Fibroblast of gingiva (primary cell): Measurements from ENCODE around the gene SH3GL1.

Experiments used
- DNase-seq: peaks from one replicate; pipeline ENCODE4 v3.0.0-alpha.2; 2011; ENCODE audit warnings: low read depth

The SH3GL1 gene

GRCh38 chr19:4400135-4400936 lies at the start of gene SH3GL1:
Gene SH3GL1 (minus strand): TSS chr19:4400547. CDS start chr19:4400368, 179 bp downstream.
- peak; percentile 85 for DNase-seq

- DNase-seq = no peak
These were observed 49.3 kb upstream of the SH3GL1 start for GRCh38 chr19:4449639-4450028.

- peak; percentile 26 for DNase-seq
These were observed 48.8 kb upstream of the SH3GL1 start for GRCh38 chr19:4449022-4449638.

- no peak for DNase-seq
These were observed 48.0 kb upstream of the SH3GL1 start for GRCh38 chr19:4448147-4448985.

GRCh38 chr19:4447327-4448146 lies 47.2 kb upstream of the SH3GL1 start:
- no peak for DNase-seq

- no peak for DNase-seq
These were observed 46.4 kb upstream of the SH3GL1 start for GRCh38 chr19:4446704-4447200.

GRCh38 chr19:4445963-4446703 lies 45.8 kb upstream of the SH3GL1 start:
- no peak for DNase-seq

- DNase-seq = peak; percentile 69
These were observed 44.7 kb upstream of the SH3GL1 start for GRCh38 chr19:4444765-4445741.

- no peak for DNase-seq
These were observed 43.8 kb upstream of the SH3GL1 start for GRCh38 chr19:4443966-4444764.

- DNase-seq = no peak
These were observed 42.8 kb upstream of the SH3GL1 start for GRCh38 chr19:4443188-4443587.

GRCh38 chr19:4442819-4443146 lies 42.4 kb upstream of the SH3GL1 start:
- no peak for DNase-seq

GRCh38 chr19:4441994-4442818 lies 41.9 kb upstream of the SH3GL1 start:
- no peak for DNase-seq

- no peak for DNase-seq
These were observed 38.9 kb upstream of the SH3GL1 start for GRCh38 chr19:4439243-4439642.

GRCh38 chr19:4437103-4437502 lies 36.8 kb upstream of the SH3GL1 start:
- DNase-seq = no peak

GRCh38 chr19:4436231-4436630 lies 35.9 kb upstream of the SH3GL1 start:
- no peak for DNase-seq

- no peak for DNase-seq
These were observed 34.0 kb upstream of the SH3GL1 start for GRCh38 chr19:4434391-4434790.

- no peak for DNase-seq
These were observed 32.7 kb upstream of the SH3GL1 start for GRCh38 chr19:4432918-4433506.
